Endothelial cell of umbilical vein (primary cell): ENCODE measurements around the gene EVC. TPM values are rescaled to one million over a fixed set of nuclear protein-coding genes. Genes with fewer than 3 reads are reported as not detected.

Experiments used
- BruUV-seq: library from RNA; stranded (reverse); fragments of 400-500 nt; replicated peaks from 2 replicates; lab custom pipeline; 2021; lab: Mats Ljungman, UMichigan
- CTCF ChIA-PET: fragments of 300-600, 350-600 bp; sonication (Branson Sonifier 250); formaldehyde crosslinking; loops from one replicate; lab custom pipeline; 2021; ENCODE audit warnings: antibody characterized with exemption, inconsistent platforms; lab: Charles Lee
- POLR2A ChIA-PET: fragments of 300-600, 350-600 bp; sonication (Branson Sonifier 250); formaldehyde crosslinking; loops from one replicate; lab custom pipeline; 2021; ENCODE audit warnings: antibody characterized with exemption, inconsistent platforms; lab: Charles Lee
- DNase-seq: peaks from one replicate; pipeline ENCODE4 v3.0.0-alpha.2; 2011; ENCODE audit warnings: low read depth, low spot score
- FAIRE-seq: peaks from 2 replicates; lab custom pipeline; 2011; peaks lifted over from hg19 to GRCh38; lab: Jason Lieb, UNC
- H2AFZ ChIP-seq: 2 replicates; pipeline ENCODE4 v1.6.0; 2012; ENCODE audit warnings: low read depth, low read length, control low read depth, inconsistent platforms
- H3K27ac ChIP-seq: 2 replicates; pipeline ENCODE4 v1.5.1; 2011; ENCODE audit warnings: low read depth, mild to moderate bottlenecking, control low read depth, low read length, moderate library complexity; ENCODE audit not compliant: insufficient read depth
- H3K27me3 ChIP-seq, 2 experiments: 2 replicates each; pipeline versions ENCODE4 v1.6.0 to v1.6.1; 2011; ENCODE audit warnings: low read length in 2 of 2, mixed read lengths in 1 of 2; ENCODE audit not compliant: control insufficient read depth in 2 of 2, insufficient read depth in 2 of 2
- H3K36me3 ChIP-seq, 2 experiments: 2 replicates in 1 of 2; 3 replicates in 1 of 2; pipeline ENCODE4 v1.5.1; 2011; ENCODE audit warnings: low read length in 2 of 2, mild to moderate bottlenecking in 1 of 2, moderate library complexity in 1 of 2; ENCODE audit not compliant: control insufficient read depth in 2 of 2, insufficient read depth in 2 of 2; ENCODE audit errors: extremely low read depth in 1 of 2
- H3K4me1 ChIP-seq: 3 replicates; pipeline ENCODE4 v1.5.1; 2011; ENCODE audit warnings: mild to moderate bottlenecking, low read length; ENCODE audit not compliant: control insufficient read depth, insufficient read depth; ENCODE audit errors: extremely low read depth
- H3K4me2 ChIP-seq: 2 replicates; pipeline ENCODE4 v1.6.1; 2011; ENCODE audit warnings: low read length, control low read depth, mixed read lengths; ENCODE audit not compliant: insufficient read depth
- H3K4me3 ChIP-seq, 3 experiments: fragments of 200-600 bp in 1 of 3; sonication (generic), shearing (Covaris generic) in 1 of 3; replicated peaks in 1 of 3; 2 replicates each; pipeline ENCODE4 v1.5.1; 2011 to 2016; ENCODE audit warnings: control low read depth in 3 of 3, low read length in 3 of 3, mild to moderate bottlenecking in 2 of 3, inconsistent platforms in 1 of 3, low read depth in 1 of 3, moderate library complexity in 1 of 3; ENCODE audit not compliant: insufficient read depth in 1 of 3
- H3K79me2 ChIP-seq: 2 replicates; pipeline ENCODE4 v1.6.0; 2012; ENCODE audit warnings: low read length, inconsistent platforms; ENCODE audit not compliant: control insufficient read depth, insufficient read depth
- H3K9ac ChIP-seq: replicated peaks from 2 replicates; pipeline ENCODE3; 2011; ENCODE audit warnings: low read length, control low read depth; ENCODE audit not compliant: insufficient read depth; ENCODE audit errors: extremely low read depth
- H3K9me1 ChIP-seq: replicated peaks from 3 replicates; pipeline ENCODE4 v1.6.0; 2011; ENCODE audit warnings: mild to moderate bottlenecking, low read length; ENCODE audit not compliant: control insufficient read depth, insufficient read depth; ENCODE audit errors: extremely low read depth
- H3K9me3 ChIP-seq: replicated peaks from 2 replicates; pipeline ENCODE4 v1.5.1; 2012; ENCODE audit warnings: low read length, inconsistent platforms; ENCODE audit not compliant: control insufficient read depth, insufficient read depth
- H4K20me1 ChIP-seq: replicated peaks from 2 replicates; pipeline ENCODE3; 2011; ENCODE audit warnings: mild to moderate bottlenecking, low read length; ENCODE audit not compliant: control insufficient read depth, insufficient read depth; ENCODE audit errors: extremely low read depth
- EZH2 ChIP-seq: IDR thresholded peaks from 2 replicates; pipeline ENCODE4 v1.6.1; 2012; ENCODE audit warnings: borderline replicate concordance, low read depth, mild to moderate bottlenecking, moderate library complexity, low read length, inconsistent platforms; ENCODE audit not compliant: severe bottlenecking
- FOS ChIP-seq: IDR thresholded peaks from 2 replicates; pipeline ENCODE4 v1.6.1; 2011; ENCODE audit warnings: mild to moderate bottlenecking, low read length, moderate library complexity, borderline replicate concordance; ENCODE audit not compliant: insufficient read depth
- GATA2 ChIP-seq: IDR thresholded peaks from 2 replicates; pipeline ENCODE4 v1.7.0; 2011; ENCODE audit warnings: low read depth, mild to moderate bottlenecking, moderate library complexity, mixed read lengths, low read length; ENCODE audit not compliant: insufficient read length, insufficient read depth
- JUN ChIP-seq: IDR thresholded peaks from 2 replicates; pipeline ENCODE4 v1.6.1; 2011; ENCODE audit warnings: borderline replicate concordance, low read depth; ENCODE audit not compliant: insufficient read length, insufficient read depth
- MYC ChIP-seq: IDR thresholded peaks from one replicate; pipeline ENCODE4 v1.6.1; 2011; ENCODE audit warnings: mild to moderate bottlenecking, low read depth, low read length
- POLR2A ChIP-seq: IDR thresholded peaks from 2 replicates; pipeline ENCODE4 v1.6.1; 2012; ENCODE audit warnings: low read depth, mild to moderate bottlenecking, control low read depth, low read length
- POLR2AphosphoS5 ChIP-seq: IDR thresholded peaks from 2 replicates; pipeline ENCODE4 v1.6.1; 2012; ENCODE audit warnings: low read depth, mild to moderate bottlenecking, control low read depth, low read length, moderate library complexity; ENCODE audit not compliant: insufficient read depth
- dilution Hi-C: fragments of 300-500 bp; cut with MboI; formaldehyde crosslinking; loops from one replicate; pipeline ENCODE4 v1.15.0; 2019; ENCODE audit warnings: low sequenced_read_pairs; ENCODE audit not compliant: extremely low pct_ligation_motif_present
- intact Hi-C: fragments of 100-400 bp; cut with micrococcal nuclease; formaldehyde crosslinking; loops from one replicate; pipeline ENCODE4 v1.10.0; 2022
- polyA plus RNA-seq, 4 experiments: library from polyadenylated mRNA; depleted of rRNA in 3 of 4; stranded (reverse) in 3 of 4; unstranded in 1 of 4; fragments of >200 nt; gene quantifications; 2 replicates each; pipeline versions ENCODE4 v1.2.1 to v1.2.3, GENCODE V29; 2011 to 2012; ENCODE audit warnings: missing spikeins in 1 of 4
- total RNA-seq: library from RNA; stranded (reverse); gene quantifications from 2 replicates; pipeline ENCODE4 v1.2.3, GENCODE V29; 2021
- TF ChIP-seq, protein P1 (sequence below), 2 donors: IDR thresholded peaks; 1 replicate in 1 of 2; 2 replicates in 1 of 2; pipeline ENCODE4 v1.5.1; 2011; ENCODE audit warnings: low read length in 2 of 2, mild to moderate bottlenecking in 2 of 2, moderate library complexity in 2 of 2, control low read depth in 1 of 2, inconsistent platforms in 1 of 2, low read depth in 1 of 2; ENCODE audit not compliant: insufficient read depth in 1 of 2; ENCODE audit errors: extremely low read depth in 1 of 2
- TF ChIP-seq, protein P2 (sequence below): IDR thresholded peaks from 2 replicates; pipeline ENCODE4 v1.6.1; 2011; ENCODE audit not compliant: insufficient read depth, insufficient read length

Gene EVC
- total and polyA plus RNA-seq, 2 donors (not counting 3 experiments of a cell fraction or from before 2014, with no cell fraction given): 6.3 to 31.6 TPM

DNA sequence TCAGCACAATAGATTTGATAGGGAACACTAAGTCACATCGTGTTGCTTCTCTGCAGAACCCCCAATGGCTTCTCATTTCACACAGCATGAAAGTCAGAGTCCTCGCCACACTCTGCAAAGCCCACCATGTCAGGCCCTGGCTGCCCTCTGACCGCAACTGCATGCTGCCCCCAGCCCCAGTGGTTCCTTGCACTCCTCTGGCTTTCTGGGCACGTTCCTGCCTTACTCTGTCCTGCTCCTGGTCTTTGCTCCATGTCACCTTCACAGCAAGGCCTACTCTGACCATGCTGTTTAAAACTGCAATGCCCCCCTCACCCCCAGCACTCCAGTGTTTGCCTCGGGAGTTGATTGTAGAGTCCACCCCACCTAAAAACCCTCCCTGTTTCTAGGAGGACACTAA is 78.1 kb downstream of the EVC start:
- no peaks in the 10 kb centered on the region for H3K4me1 ChIP-seq
- no peak for TF ChIP-seq GATA2
- TF ChIP-seq, protein P1, sequence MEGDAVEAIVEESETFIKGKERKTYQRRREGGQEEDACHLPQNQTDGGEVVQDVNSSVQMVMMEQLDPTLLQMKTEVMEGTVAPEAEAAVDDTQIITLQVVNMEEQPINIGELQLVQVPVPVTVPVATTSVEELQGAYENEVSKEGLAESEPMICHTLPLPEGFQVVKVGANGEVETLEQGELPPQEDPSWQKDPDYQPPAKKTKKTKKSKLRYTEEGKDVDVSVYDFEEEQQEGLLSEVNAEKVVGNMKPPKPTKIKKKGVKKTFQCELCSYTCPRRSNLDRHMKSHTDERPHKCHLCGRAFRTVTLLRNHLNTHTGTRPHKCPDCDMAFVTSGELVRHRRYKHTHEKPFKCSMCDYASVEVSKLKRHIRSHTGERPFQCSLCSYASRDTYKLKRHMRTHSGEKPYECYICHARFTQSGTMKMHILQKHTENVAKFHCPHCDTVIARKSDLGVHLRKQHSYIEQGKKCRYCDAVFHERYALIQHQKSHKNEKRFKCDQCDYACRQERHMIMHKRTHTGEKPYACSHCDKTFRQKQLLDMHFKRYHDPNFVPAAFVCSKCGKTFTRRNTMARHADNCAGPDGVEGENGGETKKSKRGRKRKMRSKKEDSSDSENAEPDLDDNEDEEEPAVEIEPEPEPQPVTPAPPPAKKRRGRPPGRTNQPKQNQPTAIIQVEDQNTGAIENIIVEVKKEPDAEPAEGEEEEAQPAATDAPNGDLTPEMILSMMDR (IDR thresholded peaks at IDR 0.05; ENCODE audit: extremely low read depth in 1 of 2, insufficient read depth in 1 of 2, low read depth in 1 of 2, low read length in 2 of 2): no peak
- TF ChIP-seq EZH2: no peak
- TF ChIP-seq, protein P2, sequence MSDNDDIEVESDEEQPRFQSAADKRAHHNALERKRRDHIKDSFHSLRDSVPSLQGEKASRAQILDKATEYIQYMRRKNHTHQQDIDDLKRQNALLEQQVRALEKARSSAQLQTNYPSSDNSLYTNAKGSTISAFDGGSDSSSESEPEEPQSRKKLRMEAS: no peak
- no peak for TF ChIP-seq POLR2A
- TF ChIP-seq JUN: no peak
- TF ChIP-seq FOS: no peak
- TF ChIP-seq MYC: no peak
- no peak for TF ChIP-seq POLR2AphosphoS5
- no peak overlapping the region for H3K27ac ChIP-seq
- no peak overlapping the region for H3K4me2 ChIP-seq
- intact Hi-C loops: no loop called here
- CTCF ChIA-PET: interaction anchor here (1.0 to 2.0 kb wide), 3 partner anchors 81 to 389 kb away, joined by 3 to 6 read pairs (median 4); partner anchors contain the start of gene EVC2
- H3K9me3 ChIP-seq: no peaks in the 10 kb centered on the region
- POLR2A ChIA-PET: no interaction called here
- H3K9ac ChIP-seq: no peak overlapping the region
- no TSS peak for BruUV-seq
- dilution Hi-C loops: no loop called here
- H2AFZ ChIP-seq: no peak overlapping the region
- no peak overlapping the region for H3K4me3 ChIP-seq
- H3K36me3 ChIP-seq: peaks cover 5 to 9% of the 10 kb centered on the region in 2 experiments
- no peaks in the 10 kb centered on the region for H3K9me1 ChIP-seq
- DNase-seq (no peak), FAIRE-seq (no peak)
- no peaks in the 10 kb centered on the region for H4K20me1 ChIP-seq
- no peaks in the 10 kb centered on the region for H3K27me3 ChIP-seq
- H3K79me2 ChIP-seq: no peaks in the 10 kb centered on the region
